Ascending aorta (tissue), 2 donors: Measurements from ENCODE around the gene ZFYVE28. TPM values are rescaled to one million over a fixed set of nuclear protein-coding genes. Genes with fewer than 3 reads are reported as not detected.
"Not testable (repeated sequence)": the region's sequence is repeated elsewhere in the genome, so short reads cannot be mapped to it uniquely, and the experiment has no call there.

Source experiments
- DNase-seq, 2 donors: peaks; one replicate each; pipeline ENCODE4 v3.0.0-alpha.2; 2019; ENCODE audit warnings: low spot score in 2 of 2
- H3K27ac ChIP-seq, 2 donors: fragments of 200-600 bp; sonication (generic); one replicate each; pipeline ENCODE4 v1.5.1; 2016 to 2017; ENCODE audit warnings: mild to moderate bottlenecking in 1 of 2
- H3K27me3 ChIP-seq: fragments of 200-600 bp; sonication (generic); one replicate; pipeline ENCODE4 v1.5.1; 2017
- H3K36me3 ChIP-seq, 2 donors: fragments of 200-600 bp; sonication (generic); one replicate each; pipeline ENCODE4 v1.5.1; 2016
- H3K4me1 ChIP-seq, 2 donors: fragments of 200-600 bp; sonication (generic); one replicate each; pipeline ENCODE4 v1.5.1; 2016 to 2017; ENCODE audit warnings: mild to moderate bottlenecking in 1 of 2
- H3K4me3 ChIP-seq, 2 donors: fragments of 200-600 bp; sonication (generic); one replicate each; pipeline ENCODE4 v1.5.1; 2016 to 2017; ENCODE audit warnings: mild to moderate bottlenecking in 1 of 2
- H3K9me3 ChIP-seq, 2 donors: fragments of 200-600 bp; sonication (generic); one replicate each; pipeline ENCODE4 v1.5.1; 2016
- CTCF ChIP-seq, 3 experiments: fragments of 200-600 bp in 2 of 3; fragments of 450-650 bp in 1 of 3; sonication (generic) in 2 of 3; IDR thresholded peaks; one replicate each; pipeline ENCODE4 v1.5.1; 2016 to 2019; ENCODE audit warnings: antibody characterized with exemption in 3 of 3, mild to moderate bottlenecking in 1 of 3, moderate library complexity in 1 of 3
- intact Hi-C: fragments of 100-400 bp; cut with DNase I; formaldehyde crosslinking; loops from one replicate; pipeline ENCODE4 v1.15.1; 2023
- total RNA-seq: library from RNA; depleted of rRNA; stranded (reverse); fragments of >200 nt; gene quantifications from one replicate; pipeline ENCODE4 v1.1.0, GENCODE V29; 2016

The ZFYVE28 gene
- total RNA-seq, 1 donor from 2014 or later = 12.3 TPM

- intact Hi-C loops = no loop called here
- H3K36me3 ChIP-seq = no peaks in the 10 kb centered on the region
- H3K27me3 ChIP-seq = no peaks in the 10 kb centered on the region
- DNase-seq = no peak
- no peak overlapping the region for H3K4me3 ChIP-seq
- no peak overlapping the region for H3K27ac ChIP-seq
- H3K4me1 ChIP-seq = no peaks in the 10 kb centered on the region
- TF ChIP-seq CTCF (IDR thresholded peaks at IDR 0.05) = no peak
- no peaks in the 10 kb centered on the region for H3K9me3 ChIP-seq
Measured at GRCh38 chr4:2387829-2388228, 30.6 kb downstream of the ZFYVE28 start.

DNA sequence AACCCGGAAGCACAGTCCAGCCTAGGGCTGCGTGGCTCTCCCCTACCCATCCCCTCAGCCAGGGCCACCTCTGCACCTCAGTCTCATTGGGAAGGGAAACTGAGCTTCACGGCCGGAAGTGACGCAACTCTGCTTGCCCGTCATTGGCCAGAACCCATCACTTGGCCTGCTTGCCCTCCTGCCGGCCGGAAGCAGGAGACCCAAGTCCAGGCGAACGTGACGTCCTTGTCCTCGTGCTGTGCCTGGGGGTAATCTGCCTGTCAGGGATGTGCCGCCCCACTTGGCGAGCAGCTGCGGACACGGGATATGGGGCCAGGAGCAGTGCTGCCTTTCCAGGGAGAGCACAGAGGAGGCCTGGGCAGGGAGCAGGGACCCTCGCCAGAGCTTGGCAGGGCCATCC is 31.2 kb downstream of the ZFYVE28 start:
- H3K4me3 ChIP-seq = no peak overlapping the region
- H3K9me3 ChIP-seq = no peaks in the 10 kb centered on the region
- DNase-seq = no peak
- no peak for TF ChIP-seq CTCF (IDR thresholded peaks at IDR 0.05)
- intact Hi-C loops = no loop called here
- no peaks in the 10 kb centered on the region for H3K36me3 ChIP-seq
- no peak overlapping the region for H3K27ac ChIP-seq
- no peaks in the 10 kb centered on the region for H3K4me1 ChIP-seq
- H3K27me3 ChIP-seq = no peaks in the 10 kb centered on the region

DNA sequence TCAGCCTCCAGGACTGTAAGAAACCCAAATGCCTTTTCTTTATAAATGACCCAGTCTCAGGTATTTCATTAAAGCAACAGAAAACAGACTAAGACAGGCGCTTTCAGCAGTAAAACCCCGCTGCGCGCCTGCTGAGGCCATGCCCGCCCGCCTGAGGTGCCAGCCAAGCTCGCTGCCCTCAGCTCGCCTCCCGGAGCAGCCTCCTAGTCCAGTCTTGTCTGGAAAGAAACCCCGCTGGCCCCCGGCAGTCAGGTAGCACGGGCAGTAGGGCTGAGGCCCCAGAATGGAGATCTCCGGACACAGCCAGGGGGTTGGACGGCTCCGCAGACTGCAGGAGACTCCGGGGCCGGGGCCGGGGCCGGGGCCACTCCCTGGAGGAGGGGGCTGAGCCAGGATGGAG is 31.7 kb downstream of the ZFYVE28 start:
- no peak overlapping the region for H3K4me3 ChIP-seq

DNA sequence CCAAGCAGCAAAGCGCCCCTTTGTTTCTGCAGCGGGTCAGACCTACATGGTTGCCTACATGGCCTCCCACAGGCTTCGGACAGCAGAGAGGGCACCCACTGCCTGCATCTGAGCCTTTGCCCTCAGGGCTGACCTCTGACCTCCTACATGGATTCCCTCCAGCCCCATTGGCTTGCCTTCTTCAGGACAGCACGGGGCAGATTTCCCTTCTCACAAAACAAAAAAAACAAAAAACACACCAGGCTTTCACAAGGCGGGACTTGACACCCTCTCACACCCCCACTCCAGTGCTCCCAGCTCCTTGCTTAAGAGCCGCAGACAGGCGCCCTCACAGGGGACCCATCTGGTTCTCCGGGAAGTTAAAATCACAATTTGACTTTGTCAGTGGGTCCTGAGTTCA is 32.9 kb downstream of the ZFYVE28 start:
- Histone ChIP-seq H3K27ac (no peak overlapping the region), H3K36me3 (no peaks in the 10 kb centered on the region), H3K4me3 (no peak overlapping the region), H3K9me3 (no peaks in the 10 kb centered on the region), H3K27me3 (no peaks in the 10 kb centered on the region), H3K4me1 (no peaks in the 10 kb centered on the region)
- DNase-seq = no peak
- intact Hi-C loops = no loop called here
- no peak for TF ChIP-seq CTCF (IDR thresholded peaks at IDR 0.05)

More for the DNA sequence above, 31.7 kb downstream of the ZFYVE28 start:
- Histone ChIP-seq H3K27ac (no peak overlapping the region), H3K4me1 (no peaks in the 10 kb centered on the region), H3K27me3 (no peaks in the 10 kb centered on the region), H3K36me3 (no peaks in the 10 kb centered on the region), H3K9me3 (no peaks in the 10 kb centered on the region)
- intact Hi-C loops = no loop called here
- no peak for DNase-seq
- TF ChIP-seq CTCF (IDR thresholded peaks at IDR 0.05) = no peak

- no peak for DNase-seq
- no peak overlapping the region for H3K4me3 ChIP-seq
- no peak overlapping the region for H3K27ac ChIP-seq
- H3K4me1 ChIP-seq = no peaks in the 10 kb centered on the region
- TF ChIP-seq CTCF (IDR thresholded peaks at IDR 0.05) = no peak
- no peaks in the 10 kb centered on the region for H3K36me3 ChIP-seq
- no peaks in the 10 kb centered on the region for H3K27me3 ChIP-seq
- intact Hi-C loops = no loop called here
- no peaks in the 10 kb centered on the region for H3K9me3 ChIP-seq
Measured at GRCh38 chr4:2384245-2384644, 34.2 kb downstream of the ZFYVE28 start.

DNA sequence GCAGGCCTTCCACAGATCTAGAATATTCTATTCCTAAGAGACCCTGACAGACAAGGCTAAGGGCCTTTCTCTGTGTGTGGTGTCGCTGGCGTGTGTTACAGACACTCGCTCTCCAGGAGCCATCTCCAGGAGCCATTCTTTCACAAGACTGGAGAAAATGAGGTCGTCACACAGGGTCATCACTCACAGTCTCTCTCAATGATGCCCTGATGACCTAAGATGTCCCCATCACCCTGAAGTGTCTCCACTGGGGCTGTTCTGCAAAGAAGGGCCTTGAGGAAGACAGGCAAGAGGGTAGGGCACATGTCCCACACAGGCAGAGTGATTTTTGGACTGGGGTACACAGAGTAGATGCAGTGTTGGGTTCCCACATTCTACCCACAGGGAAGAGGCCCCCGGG is 34.7 kb downstream of the ZFYVE28 start:
- no peaks in the 10 kb centered on the region for H3K36me3 ChIP-seq
- intact Hi-C loops = no loop called here
- H3K4me3 ChIP-seq = no peak overlapping the region
- H3K27me3 ChIP-seq = no peaks in the 10 kb centered on the region
- H3K4me1 ChIP-seq = no peaks in the 10 kb centered on the region
- DNase-seq = no peak
- no peak for TF ChIP-seq CTCF (IDR thresholded peaks at IDR 0.05)
- no peaks in the 10 kb centered on the region for H3K9me3 ChIP-seq
- no peak overlapping the region for H3K27ac ChIP-seq

GRCh38 chr4:2383220-2383631 is 35.2 kb downstream of the ZFYVE28 start:
- H3K4me1 ChIP-seq, H3K27ac ChIP-seq, H3K27me3 ChIP-seq, DNase-seq, H3K9me3 ChIP-seq, H3K36me3 ChIP-seq, intact Hi-C loops, H3K4me3 ChIP-seq: not testable (repeated sequence)

- intact Hi-C loops, H3K4me1 ChIP-seq, DNase-seq, H3K9me3 ChIP-seq, H3K27ac ChIP-seq, H3K4me3 ChIP-seq, H3K27me3 ChIP-seq, H3K36me3 ChIP-seq: not testable (repeated sequence)
Measured at GRCh38 chr4:2382769-2383202, 35.7 kb downstream of the ZFYVE28 start.

DNA sequence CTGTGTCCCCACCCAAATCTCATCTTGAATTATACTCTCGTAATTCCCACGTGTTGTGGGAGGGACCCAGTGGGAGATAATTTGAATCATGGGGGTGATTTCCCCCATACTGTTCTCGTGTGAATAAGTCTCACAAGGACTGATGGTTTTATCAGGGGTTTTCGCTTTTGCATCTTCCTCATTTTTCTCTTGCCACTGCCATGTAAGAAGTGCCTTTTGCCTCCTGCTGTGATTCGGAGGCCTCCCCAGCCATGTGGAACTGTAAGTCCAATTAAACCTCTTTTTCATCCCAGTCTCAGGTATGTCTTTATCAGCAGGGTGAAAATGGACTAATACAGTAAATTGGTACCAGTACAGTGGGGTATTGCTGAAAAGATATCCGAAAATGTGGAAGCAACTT is 37.9 kb downstream of the ZFYVE28 start:
- H3K36me3 ChIP-seq, DNase-seq, intact Hi-C loops, H3K27me3 ChIP-seq, H3K9me3 ChIP-seq, H3K4me1 ChIP-seq, H3K27ac ChIP-seq, H3K4me3 ChIP-seq: not testable (repeated sequence)
